Measurements from ENCODE around the gene TESK2.
"Not testable (repeated sequence)": the region's sequence is repeated elsewhere in the genome, so short reads cannot be mapped to it uniquely, and the experiment has no call there.

DNA sequence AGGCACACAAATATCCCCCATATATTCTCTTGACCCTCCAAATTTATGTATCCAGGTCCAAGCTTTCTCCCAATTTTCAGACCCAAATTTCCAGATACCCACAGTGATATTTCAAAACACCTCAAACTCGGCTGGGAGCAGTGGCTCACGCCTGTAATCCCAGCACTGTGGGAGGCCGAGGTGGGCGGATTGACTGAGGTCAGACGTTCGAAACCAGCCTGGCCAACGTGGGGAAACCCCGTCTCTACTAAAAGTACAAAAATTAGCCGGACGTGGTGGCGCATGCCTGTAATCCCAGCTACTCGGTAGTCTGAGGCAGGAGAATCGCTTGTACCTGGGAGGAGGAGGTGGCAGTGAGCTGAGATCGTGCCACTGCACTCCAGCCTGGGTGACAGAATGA lies 1.6 kb downstream of the TESK2 start:
- not testable (repeated sequence) for TF ChIP-seq CTCF (conservative IDR thresholded peaks at IDR 0.05; ENCODE audit: low read length); EZH2phosphoT487 (IDR thresholded peaks at IDR 0.05; ENCODE audit: borderline replicate concordance)
